GM19239 (cell line): ENCODE data around the gene KRTAP12-3.
"Not testable (repeated sequence)": the region's sequence is repeated elsewhere in the genome, so short reads cannot be mapped to it uniquely, and the experiment has no call there.

Experiments used
- DNase-seq: peaks from one replicate; pipeline ENCODE4 v3.0.0; 2011; ENCODE audit warnings: low spot score; ENCODE audit not compliant: insufficient read length
- FAIRE-seq: peaks from 2 replicates; lab custom pipeline; 2011; peaks lifted over from hg19 to GRCh38; lab: Jason Lieb, UNC

The KRTAP12-3 gene, protein sequence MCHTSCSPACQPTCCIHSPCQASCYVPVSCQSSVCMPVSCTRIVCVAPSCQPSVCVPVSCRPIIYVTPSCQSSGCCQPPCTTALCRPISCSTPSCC

DNA sequence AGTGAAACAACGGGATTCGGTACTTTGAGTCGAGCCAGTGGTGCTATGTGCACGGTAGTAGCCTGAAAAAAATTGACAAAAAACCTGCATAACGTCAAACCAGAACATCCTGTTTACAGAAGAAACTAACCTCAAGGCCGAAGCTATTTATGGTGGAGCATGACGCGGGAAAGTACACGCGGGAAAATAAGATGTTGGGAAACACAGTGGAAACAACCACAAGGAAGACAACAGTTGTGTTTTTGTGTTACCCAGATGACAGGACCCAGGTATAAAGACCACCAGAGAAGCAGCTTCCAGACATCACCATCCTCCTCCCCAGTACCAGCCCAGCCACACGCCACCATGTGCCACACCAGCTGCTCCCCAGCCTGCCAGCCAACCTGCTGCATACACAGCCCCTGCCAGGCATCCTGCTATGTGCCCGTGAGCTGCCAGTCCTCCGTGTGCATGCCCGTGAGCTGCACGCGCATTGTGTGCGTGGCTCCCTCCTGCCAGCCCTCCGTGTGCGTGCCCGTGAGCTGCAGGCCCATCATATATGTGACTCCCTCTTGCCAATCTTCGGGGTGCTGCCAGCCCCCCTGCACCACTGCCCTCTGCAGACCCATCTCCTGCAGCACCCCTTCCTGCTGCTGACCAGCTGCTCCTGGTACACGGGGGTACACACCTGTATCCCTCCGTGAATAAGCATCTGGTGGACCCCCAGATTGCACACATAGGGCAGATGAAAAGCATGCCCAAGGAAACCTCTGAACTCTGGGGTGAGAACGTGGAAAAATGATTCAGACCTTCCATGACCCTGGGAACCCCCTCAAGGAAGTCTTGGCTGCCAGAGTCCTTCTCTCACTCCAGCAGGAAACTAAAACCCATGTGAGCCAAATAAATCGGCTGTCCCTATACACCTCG, at the start of gene KRTAP12-3:
Gene KRTAP12-3, plus strand, starts transcription at position 298 of the 906 bp plus-strand sequence. Its CDS starts 48 bp downstream, at position 346.
- FAIRE-seq (no peak), DNase-seq (no peak)

DNA sequence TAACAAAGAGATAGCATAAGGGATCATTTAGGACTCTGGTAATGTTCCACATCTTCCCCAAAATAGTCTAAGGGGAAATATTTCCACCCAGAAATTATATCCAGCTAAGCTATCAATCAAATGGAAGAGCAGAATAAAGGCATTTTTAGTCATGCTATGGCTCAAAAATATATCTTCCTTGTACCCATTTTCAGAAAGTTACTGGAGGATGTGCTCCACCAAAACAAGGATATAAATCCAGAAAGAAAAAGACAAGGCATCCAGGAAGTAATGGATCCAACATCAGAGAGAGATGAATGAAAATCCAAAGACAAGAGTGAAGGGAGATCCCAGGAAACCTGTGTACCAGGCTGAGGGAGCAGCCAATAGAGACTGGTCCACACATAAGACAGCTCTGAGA, 48.5 kb upstream of the KRTAP12-3 start:
- DNase-seq (no peak), FAIRE-seq (no peak)

DNA sequence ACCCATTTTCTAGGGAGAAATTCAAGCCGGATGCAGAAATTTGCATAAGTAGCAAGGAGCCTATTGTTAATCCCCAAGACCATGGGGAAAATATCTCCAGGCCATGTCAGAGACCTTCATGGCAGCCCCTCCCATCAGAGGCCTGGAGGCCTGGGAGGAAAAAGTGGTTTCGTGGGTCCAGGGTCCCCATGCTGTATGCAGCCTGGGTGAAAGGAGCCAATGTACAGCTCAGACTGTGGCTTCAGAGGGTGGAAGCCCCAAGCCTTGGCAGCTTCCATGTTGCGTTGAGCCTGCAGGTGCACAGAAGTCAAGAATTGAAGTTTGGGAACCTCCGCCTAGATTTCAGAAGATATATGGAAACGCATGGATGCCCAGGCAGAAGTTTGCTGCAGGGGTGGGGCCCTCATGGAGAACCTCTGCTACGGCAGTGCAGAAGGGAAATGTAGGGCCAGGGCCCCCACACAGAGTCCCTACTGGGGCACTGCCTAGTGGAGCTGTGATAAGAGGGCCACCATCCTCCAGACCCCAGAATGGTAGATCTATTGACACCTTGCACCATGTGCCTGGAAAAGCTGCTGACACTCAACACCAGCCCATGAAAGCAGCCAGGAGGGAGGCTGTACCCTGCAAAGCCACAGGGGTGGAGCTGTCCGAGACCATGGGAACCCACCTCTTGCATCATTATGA, 47.4 kb upstream of the KRTAP12-3 start:
- not testable (repeated sequence) for DNase-seq, FAIRE-seq

DNA sequence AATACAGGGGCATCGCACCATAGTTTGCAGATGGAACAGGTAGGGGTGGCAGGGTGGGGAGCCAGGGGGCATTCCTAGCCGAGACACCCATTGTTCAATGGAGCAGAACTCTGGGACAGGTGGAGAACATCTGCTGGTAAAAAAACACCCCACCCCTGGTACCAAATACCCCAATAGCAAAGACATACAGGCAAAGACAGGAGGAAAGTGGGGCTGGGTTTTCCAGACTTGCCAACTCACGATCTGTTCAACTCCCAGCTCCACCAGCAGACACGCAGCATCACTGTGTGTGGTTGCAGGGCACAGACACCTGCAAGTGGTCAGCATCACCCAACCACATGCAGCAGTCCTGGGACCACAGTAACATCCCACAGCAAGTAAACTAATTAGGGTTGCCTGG, 46.2 kb upstream of the KRTAP12-3 start:
- DNase-seq, result no peak
- no peak for FAIRE-seq

DNA sequence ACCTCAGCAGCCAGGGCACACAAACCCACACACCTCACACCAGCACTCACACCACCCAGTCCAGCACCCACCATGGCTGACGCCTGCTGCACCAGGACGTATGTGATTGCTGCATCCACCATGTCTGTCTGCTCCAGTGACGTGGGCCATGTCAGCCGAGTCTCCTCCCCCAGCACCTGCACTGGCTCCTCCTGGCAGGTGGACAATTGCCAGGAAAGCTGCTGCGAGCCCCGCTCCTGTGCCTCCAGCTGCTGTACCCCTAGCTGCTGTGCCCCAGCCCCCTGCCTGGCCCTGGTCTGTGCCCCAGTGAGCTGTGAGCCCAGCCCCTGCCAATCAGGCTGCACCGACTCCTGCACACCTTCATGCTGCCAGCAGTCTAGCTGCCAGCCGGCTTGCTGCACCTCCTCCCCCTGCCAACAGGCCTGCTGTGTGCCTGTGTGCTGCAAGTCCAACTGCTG, 45.7 kb upstream of the KRTAP12-3 start, which contains the start of gene KRTAP10-8:
Gene KRTAP10-8, plus strand, starts transcription at position 51 of the 458 bp plus-strand sequence. Its CDS starts 22 bp downstream, at position 73.
- no peak for DNase-seq
- no peak for FAIRE-seq

DNA sequence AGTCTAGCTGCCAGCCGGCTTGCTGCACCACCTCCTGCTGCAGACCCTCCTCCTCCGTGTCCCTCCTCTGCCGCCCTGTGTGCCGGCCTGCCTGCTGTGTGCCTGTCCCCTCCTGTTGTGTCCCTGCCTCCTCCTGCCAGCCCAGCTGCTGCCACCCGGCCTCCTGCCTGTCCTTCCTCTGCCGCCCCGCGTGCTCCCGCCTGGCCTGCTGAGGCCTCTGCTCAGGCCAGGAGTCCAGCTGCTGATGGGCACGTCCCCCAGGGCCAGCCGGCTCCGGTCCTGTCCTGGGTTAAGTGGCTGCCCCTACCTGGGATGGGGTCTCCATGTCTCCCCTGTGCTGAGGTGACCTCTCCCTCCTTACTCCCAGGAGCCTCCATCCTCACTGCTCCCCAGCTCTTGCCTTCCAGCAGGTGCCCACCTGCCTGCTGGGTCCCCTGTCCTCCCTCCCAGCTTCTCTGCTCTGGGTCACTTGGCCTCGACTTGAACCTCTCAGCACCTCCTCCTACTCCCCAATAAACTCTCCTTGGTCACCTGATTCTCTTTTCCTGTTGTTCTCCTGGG, 45.0 kb upstream of the KRTAP12-3 start:
- no peak for DNase-seq
- FAIRE-seq, result no peak

DNA sequence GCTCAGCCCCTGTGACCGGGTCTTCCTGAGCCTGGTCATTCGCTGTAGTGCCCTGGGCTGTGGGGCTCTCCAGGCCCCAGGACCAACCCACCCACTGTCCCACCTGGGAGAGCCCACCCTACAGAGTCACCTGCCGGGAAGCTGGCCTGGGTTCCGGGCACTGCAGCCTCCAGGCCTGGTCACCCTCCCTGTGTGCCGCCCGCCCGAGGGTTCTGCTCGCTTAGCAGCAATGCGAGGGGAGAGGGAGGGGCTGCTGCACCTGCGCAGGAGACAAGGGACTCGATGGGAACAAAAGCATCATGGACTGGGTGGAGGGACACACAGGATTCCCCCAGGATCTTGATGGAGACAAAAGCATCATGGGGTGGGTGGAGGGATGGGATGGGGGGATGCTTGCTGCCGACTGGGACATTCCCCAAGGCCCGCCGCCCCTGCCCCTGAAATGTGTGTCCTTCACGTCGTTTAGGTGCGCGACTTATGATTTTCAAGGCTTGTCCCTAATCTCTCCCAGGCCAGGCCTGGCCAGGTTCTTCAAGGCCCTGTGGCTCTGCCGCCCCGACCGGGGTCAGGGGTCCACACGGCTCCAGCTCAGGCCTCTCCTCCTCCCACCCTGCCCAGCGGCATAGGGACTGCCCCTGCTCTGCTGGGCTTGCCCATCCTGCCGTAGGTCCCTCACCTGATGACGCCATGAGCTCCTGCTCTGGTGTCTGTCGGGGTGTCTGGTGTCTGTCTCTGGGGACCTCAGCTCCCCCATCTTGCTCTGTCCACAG, 44.2 kb upstream of the KRTAP12-3 start:
- no peak for FAIRE-seq

DNA sequence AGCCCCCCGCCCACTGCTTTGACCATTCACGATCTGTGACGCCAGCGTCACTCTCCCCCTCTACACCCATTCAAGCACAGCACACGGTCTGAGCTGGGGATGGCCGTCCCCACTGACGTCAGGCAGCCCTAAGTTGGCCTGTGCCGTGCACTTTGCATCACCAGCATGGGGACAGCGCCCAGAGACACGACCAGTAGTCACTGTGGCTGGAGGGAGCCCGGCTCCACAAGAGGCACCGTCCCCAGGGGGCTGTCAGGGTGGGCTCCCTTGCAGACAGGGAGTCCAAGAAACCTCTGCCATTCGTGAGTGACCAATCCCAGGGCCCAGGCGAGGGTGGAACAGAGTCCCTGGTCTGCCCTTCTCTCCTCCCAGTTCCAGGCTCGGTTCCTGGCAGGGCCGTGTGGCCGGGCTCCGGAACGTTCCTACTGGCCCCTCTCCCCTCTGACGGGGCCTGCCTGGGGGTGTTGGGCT, 43.5 kb upstream of the KRTAP12-3 start:
- no peak for FAIRE-seq
- no peak for DNase-seq

More for the DNA sequence above, 44.2 kb upstream of the KRTAP12-3 start:
- no peak for DNase-seq

DNA sequence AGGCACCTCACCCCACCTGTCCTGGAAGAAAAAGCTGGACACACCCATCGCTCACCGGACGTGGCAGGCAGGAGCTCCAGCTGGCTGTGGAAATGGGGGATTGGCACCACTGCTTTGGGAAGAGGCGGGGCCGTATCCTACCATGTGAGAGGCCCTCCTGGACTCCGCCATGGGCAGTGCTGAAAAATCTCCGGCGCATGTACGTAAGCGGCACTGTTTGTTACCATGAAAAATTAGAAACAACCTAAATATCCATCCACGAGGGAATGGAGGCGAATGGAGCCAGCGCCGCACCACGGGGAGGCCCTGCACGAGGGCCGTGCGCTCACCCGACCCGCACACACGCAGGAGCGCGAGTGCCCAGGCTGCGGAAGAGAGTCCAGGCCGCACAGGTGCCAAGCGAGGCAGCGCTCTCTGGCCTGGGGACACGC, 42.8 kb upstream of the KRTAP12-3 start:
- no peak for FAIRE-seq

DNA sequence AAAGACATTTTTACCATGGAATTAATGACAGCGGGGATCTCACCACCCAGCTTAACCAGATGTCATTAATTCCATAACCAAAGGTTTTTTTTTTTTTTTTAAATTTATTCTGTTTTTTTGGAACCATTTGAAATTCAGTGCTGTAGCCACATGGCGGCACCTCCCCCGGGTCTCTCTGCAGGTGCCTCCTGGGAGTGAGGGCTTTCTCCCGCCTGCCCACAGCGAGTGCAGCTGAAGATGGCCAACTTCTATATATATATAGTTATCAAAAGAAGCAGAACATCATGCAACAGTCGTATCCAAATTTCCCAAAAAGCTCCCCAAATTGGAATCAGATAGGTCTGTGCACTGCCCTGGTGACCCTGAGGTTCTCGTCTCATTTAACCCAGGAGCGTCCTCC, 42.3 kb upstream of the KRTAP12-3 start:
- FAIRE-seq (no peak), DNase-seq (no peak)

More for the DNA sequence above, 42.8 kb upstream of the KRTAP12-3 start:
- no peak for DNase-seq

DNA sequence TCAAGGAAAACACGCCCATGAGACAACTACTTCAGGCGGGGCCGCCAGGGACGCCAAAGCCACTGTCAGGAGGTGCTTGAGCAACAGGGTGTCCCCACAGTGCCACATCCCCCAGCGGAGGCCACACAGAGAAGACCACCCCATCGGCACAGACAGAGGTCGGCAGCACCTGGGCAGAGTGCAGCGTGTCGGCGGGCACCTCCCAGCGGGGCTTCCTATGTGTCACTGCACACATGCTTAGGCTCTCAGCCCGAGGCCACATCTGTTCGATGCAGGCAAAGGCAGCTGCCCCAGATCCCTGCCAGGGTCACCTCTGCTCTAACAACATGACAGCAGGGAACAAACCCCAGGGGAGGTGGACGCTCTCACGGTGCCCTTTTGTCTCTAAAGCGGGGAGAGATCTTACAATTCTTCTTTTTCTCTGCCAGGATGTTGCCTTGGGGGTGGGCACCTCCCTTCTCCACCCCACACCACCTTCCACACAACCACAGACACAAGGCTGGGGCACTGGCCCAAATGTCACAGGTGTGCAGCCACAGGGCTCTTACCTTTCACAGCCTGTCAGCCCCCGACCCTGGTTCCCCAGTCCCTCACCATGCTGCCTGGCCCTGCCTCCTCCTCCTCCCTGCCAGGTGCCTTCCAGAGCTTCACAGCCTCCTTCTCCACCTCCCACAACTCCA, 41.7 kb upstream of the KRTAP12-3 start:
- DNase-seq (no peak), FAIRE-seq (no peak)

DNA sequence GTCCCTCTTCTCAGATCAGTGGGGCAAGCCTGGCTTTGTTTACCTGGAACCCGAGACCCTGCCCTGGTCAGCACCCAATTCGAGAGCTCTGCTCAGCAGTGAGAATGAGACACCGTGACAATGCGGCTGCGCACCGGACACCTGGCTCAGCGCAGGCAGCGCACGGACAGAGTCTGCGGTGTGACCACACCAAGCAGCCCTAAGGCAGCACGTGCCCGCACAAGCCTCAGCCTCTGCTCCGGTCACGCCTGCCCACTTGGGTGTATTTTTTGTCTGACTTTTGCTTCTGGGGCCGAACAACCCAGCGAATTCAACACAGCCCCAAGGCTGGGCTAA, 41.2 kb upstream of the KRTAP12-3 start:
- no peak for FAIRE-seq
- DNase-seq, result no peak

DNA sequence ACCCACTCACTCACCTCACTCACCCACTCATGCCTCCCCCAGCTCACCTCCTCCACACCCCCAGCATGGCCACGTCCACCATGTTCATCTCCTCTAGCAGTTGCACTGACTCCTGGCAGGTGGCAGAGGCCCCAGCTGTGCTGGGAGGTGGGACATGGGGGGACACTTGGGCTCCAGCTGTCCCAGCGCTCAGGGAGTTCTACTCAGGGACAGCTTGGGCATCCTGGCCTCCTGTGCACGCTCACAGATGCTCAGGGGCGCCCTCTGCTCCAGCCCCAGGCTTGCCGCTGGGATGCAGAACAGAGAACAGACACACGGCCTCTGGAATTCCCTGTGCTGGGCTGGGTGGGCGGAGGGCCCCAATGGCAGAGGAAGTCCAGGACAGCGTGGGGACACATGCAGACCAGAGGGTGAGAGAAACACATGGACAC, 40.6 kb upstream of the KRTAP12-3 start:
- DNase-seq, result no peak
- FAIRE-seq, result no peak

DNA sequence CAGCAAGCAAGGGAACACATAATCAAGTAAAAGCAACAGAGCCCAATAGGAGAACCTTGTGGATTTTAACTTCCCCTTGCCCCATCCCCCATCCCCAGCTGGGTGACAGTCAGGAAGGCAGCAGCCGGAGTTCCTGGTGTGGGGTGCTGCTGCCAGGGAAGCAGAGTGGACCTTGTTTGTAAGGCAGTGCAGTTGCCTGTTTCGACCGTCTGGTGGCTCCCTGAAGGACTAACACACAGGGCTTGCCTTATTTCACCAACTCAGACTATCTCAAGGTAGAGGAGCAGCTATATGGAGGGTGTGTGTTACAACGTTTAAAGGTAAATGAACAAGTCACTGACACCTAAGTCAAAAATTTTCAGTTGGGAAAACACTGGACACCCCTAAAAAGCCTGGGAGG, 39.2 kb upstream of the KRTAP12-3 start:
- FAIRE-seq (no peak), DNase-seq (no peak)

DNA sequence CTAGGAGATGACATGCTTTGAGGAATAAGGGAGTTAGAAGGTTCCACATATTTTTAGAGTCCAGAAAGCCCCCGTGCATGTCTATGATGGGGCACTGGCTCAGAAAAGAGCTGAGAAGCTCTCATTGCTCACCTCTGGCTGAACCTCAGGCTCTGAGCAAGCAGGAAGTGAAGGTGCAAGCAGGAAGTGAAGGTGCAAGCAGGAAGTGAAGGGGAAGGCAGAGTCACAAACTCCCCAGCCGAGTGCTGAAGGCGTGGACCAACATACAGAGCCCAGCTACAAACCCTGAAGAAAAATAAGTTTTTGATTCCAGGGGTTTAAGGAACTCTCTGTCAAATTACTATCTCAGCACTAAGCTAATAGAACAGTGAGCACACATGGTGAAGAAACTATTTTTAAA, 38.8 kb upstream of the KRTAP12-3 start:
- FAIRE-seq (no peak), DNase-seq (no peak)

DNA sequence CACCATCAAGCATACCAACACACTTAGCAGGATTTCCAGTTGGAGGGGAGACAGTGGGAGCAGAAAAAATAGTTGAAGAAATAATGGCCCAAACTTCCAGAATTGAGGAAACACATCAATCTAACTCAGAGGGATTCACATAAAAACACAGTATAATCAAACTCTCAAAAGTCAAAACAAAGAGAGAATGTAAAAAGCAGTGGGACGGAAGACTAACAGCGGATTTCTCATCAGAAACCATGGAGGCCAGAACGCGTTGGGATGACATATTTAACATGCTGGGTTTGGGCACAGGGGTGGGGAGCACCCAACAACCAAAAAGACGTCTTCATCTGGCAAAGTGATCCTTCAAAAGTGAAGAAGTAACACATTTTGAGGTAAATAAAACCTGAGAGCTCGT, 37.8 kb upstream of the KRTAP12-3 start:
- FAIRE-seq (no peak), DNase-seq (no peak)

DNA sequence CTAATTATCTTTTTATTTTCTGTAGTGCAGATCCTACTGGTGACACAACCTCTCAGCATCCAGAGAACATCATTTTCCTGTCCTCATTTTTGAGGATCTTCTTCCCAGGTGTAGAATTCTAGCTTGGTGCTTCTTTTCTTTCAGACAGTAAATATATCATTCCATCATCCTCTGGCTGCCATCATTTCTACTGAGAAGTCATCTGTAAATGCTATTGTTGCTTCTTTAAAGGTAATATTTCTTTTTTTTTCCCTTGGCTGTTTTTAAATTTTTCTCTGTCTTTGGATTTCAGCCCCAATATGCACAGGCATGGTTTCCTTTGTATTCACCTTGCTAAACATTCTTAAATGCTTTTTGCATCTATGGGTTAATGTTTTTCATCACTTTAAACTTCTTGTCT, 34.2 kb upstream of the KRTAP12-3 start:
- FAIRE-seq (no peak), DNase-seq (no peak)

DNA sequence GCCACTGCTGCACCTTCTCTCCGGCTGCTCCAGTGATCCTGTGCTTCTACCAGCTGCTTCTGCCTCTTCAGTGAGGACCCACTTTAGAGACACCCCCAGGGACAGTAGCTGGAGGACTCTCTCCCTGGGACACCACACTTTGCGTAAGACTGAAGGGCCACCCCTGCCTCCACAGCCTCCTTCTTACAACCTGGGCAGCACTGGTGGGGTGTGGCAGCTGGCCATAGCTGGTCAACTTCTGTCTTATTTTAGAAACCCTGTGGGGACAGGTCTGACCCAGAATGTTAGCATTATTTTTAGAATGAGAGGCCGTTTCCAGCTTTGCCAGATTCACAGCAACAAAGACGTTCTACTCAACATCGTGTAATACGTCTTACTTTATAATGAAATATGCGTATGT, 32.0 kb upstream of the KRTAP12-3 start:
- no peak for FAIRE-seq
- DNase-seq, result no peak

DNA sequence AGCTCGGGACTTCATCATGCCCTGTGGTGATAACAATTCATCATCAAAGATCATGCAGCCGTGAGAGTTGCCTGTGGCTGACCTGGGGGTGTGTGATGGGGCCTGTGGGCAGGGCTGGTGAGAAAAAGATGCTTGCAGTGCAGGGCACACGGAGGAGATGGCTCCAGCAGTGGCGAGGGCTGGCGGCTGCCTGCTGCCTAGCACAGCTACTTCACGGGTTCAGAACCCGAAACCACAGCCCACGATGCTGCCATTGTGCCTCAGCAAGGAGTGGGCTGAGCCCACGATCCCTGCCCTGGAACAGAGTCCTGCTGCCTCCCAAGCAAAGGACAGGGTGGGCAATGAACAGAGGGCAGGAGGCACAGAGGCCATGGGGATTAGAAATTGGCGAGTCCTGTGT, 31.5 kb upstream of the KRTAP12-3 start:
- FAIRE-seq, result no peak
- DNase-seq, result no peak
